Sigmoid colon (tissue), 7 donors: ENCODE measurements around the gene RRP9. TPM values are rescaled to one million over a fixed set of nuclear protein-coding genes. Genes with fewer than 3 reads are reported as not detected.

Source experiments
- DNase-seq: peaks from one replicate; pipeline ENCODE4 v3.0.0-alpha.2; 2019
- H3K27ac ChIP-seq, 4 donors: fragments of 200-600 bp; sonication (generic); one replicate each; pipeline ENCODE4 v1.5.1; 2016 to 2019; ENCODE audit warnings: mild to moderate bottlenecking in 1 of 4
- H3K27me3 ChIP-seq, 3 donors: fragments of 200-600 bp; sonication (generic); one replicate each; pipeline ENCODE4 v1.5.1; 2019; ENCODE audit warnings: mild to moderate bottlenecking in 1 of 3
- H3K36me3 ChIP-seq, 4 donors: fragments of 200-600 bp; sonication (generic); one replicate each; pipeline ENCODE4 v1.5.1; 2016 to 2019
- H3K4me1 ChIP-seq, 4 donors: fragments of 200-600 bp; sonication (generic); one replicate each; pipeline ENCODE4 v1.5.1; 2017 to 2019
- H3K4me3 ChIP-seq, 4 donors: fragments of 200-600 bp; sonication (generic); one replicate each; pipeline ENCODE4 v1.5.1; 2017 to 2019; ENCODE audit warnings: mild to moderate bottlenecking in 2 of 4, moderate library complexity in 1 of 4
- H3K9me3 ChIP-seq, 4 donors: fragments of 200-600 bp in 3 of 4; sonication (generic) in 3 of 4; one replicate each; pipeline versions ENCODE4 v1.5.1 to v1.6.1; 2013 to 2019
- EP300 ChIP-seq, 4 donors: sonication (generic); formaldehyde crosslinking; IDR thresholded peaks; one replicate each; pipeline ENCODE4 v1.6.1; 2017; ENCODE audit warnings: antibody characterized with exemption in 4 of 4
- POLR2A ChIP-seq, 2 donors: fragments of 450-650 bp; IDR thresholded peaks; one replicate each; pipeline ENCODE4 v1.6.1; 2016; ENCODE audit warnings: antibody characterized with exemption in 2 of 2, mild to moderate bottlenecking in 2 of 2, moderate library complexity in 2 of 2
- POLR2AphosphoS5 ChIP-seq, 4 donors: sonication (generic); formaldehyde crosslinking; IDR thresholded peaks; one replicate each; pipeline ENCODE4 v1.6.1; 2017; ENCODE audit warnings: antibody characterized with exemption in 4 of 4
- WGBS, 2 donors: extraction: QIAGEN DNeasy Blood & Tissue Kit; methylation state at CpG; one replicate each; pipeline ENCODE4 v1.1.7; 2013; 5-methylcytosine and 5-hydroxymethylcytosine counted together
- intact Hi-C: fragments of 100-400 bp; cut with DNase I; formaldehyde crosslinking; loops from one replicate; pipeline ENCODE4 v1.15.1; 2023
- polyA plus RNA-seq, 3 donors: library from polyadenylated mRNA; stranded (reverse); fragments of 200-250 nt; gene quantifications; one replicate each; pipeline ENCODE4 v1.2.3, GENCODE V29; 2013
- small RNA-seq, 3 donors: library from RNA; depleted of rRNA; stranded (forward); fragments of <200 nt; gene quantifications; one replicate each; pipeline ENCODE3, GENCODE V24; 2016
- total RNA-seq, 4 donors: library from RNA; depleted of rRNA; stranded (reverse); fragments of >200 nt; gene quantifications; one replicate each; pipeline ENCODE4 v1.1.0, GENCODE V29; 2016
- TF ChIP-seq, protein P1 (sequence below), 4 experiments: fragments of 450-650 bp in 3 of 4; fragments of 200-600 bp in 1 of 4; IDR thresholded peaks; one replicate each; pipeline ENCODE4 v1.5.1; 2016 to 2019; ENCODE audit warnings: antibody characterized with exemption in 4 of 4, mild to moderate bottlenecking in 3 of 4, moderate library complexity in 2 of 4
- donor health status: healthy with polysubstance abuse.
- donor health status: Bipolar disorder and iron deficiency.
- donor health status: healthy.

RRP9 gene
- total and polyA plus RNA-seq, 7 donors: 6.4 to 29.0 (median 12.5) TPM

DNA sequence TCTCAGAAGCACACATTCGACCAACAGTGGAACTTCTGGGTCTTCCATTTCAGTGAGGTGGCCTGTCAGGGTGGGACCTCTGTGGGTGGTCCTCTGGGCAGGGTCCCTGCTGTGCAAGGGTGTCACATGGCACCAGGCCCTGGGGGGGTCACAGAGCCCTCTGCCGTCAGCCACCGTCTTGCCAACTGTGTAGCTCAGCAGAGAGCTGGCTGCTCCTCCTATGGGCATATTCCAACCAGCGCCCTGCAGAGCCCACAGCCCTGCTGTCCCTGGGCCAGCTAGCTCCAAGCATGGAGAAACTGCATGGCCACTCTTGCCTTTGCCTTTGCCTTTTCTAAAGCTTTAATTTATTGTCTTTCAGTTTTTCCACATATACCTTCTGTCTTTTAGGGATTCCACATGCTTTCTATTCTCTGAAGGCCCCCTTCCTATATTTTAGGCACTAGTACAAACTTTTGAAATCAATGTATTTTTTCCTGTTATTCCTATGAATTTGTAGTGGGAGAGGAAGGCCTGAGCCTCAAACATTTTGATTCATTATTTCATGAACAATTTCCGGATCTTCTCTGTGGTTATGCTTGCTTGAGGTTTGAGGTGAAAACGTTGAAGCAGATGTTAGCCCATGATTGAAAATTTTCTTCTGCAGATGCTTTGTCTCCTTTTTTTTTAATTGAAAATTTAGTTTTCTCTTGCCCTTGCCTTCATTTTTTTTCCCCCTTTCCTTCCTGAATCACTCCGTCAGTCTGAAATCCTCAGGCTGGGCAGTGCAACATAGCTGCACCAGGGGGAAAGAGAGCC, 50.3 kb downstream of the RRP9 start:
- Histone ChIP-seq H3K27me3 (no peaks in the 10 kb centered on the region), H3K4me1 (no peaks in the 10 kb centered on the region), H3K27ac (no peak overlapping the region), H3K4me3 (no peak overlapping the region), H3K36me3 (no peaks in the 10 kb centered on the region), H3K9me3 (no peaks in the 10 kb centered on the region)
- 75 to 84% methylated on average over 7 of the region's 7 CpGs for WGBS, 2 donors
- intact Hi-C loops: no loop called here
- TF ChIP-seq POLR2A (IDR thresholded peaks at IDR 0.05): no peak
- TF ChIP-seq POLR2AphosphoS5 (IDR thresholded peaks at IDR 0.05): no peak
- no peak for TF ChIP-seq EP300 (IDR thresholded peaks at IDR 0.05)
- TF ChIP-seq, protein P1, sequence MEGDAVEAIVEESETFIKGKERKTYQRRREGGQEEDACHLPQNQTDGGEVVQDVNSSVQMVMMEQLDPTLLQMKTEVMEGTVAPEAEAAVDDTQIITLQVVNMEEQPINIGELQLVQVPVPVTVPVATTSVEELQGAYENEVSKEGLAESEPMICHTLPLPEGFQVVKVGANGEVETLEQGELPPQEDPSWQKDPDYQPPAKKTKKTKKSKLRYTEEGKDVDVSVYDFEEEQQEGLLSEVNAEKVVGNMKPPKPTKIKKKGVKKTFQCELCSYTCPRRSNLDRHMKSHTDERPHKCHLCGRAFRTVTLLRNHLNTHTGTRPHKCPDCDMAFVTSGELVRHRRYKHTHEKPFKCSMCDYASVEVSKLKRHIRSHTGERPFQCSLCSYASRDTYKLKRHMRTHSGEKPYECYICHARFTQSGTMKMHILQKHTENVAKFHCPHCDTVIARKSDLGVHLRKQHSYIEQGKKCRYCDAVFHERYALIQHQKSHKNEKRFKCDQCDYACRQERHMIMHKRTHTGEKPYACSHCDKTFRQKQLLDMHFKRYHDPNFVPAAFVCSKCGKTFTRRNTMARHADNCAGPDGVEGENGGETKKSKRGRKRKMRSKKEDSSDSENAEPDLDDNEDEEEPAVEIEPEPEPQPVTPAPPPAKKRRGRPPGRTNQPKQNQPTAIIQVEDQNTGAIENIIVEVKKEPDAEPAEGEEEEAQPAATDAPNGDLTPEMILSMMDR (IDR thresholded peaks at IDR 0.05): no peak
- no peak for DNase-seq

DNA sequence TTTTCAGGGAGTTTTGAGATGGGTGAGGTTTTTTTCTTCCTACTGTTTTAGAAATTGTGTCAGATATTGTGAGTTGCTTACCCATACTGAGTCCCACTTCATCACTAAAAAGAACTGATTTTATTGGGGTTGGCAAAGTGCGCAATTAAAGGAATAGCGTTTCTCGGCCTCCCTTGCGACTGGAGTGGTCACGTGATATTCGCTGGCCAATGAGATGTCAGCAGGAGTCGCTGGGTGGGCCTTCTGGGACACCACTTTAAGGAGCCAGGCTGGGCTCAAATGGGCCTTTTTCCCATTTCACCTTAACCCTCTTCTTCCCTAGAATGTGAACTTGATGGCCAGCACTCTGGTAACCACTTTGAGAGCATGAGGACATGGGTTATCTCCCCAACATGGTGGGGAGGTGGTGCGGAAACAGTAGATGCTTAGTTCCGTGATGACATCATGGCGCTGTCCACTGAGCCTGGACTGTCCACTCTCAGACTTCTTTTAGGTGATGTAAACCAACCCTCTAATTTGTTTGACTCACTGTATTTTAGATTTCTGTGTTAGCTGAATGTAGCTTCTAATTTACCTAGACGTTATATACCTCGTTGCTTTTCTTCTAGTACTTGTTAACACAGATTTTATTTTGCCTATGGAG, 53.1 kb downstream of the RRP9 start:
- 95% methylated on average over 12 of the region's 12 CpGs for WGBS, 2 donors

DNA sequence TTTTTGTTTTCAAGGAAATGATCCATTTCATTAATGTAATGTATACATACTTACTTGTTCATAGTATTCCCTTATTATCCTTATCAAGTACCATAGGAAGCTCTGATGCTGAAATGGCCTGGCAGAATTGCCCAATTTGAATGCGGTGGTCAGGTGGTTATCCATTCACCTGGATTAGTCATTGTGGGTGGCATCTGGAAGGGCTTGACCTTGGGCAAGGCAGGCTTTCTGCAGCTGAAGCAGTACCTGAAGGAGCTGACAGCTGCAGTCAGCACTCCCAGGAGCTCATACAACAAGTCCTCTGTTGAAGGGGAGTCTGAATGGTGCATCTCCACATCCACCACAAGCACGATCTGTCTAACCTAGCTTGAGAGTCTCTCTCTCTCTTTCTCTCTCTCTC, 54.1 kb downstream of the RRP9 start:
- Histone ChIP-seq H3K27ac (no peak overlapping the region), H3K9me3 (no peaks in the 10 kb centered on the region), H3K36me3 (no peaks in the 10 kb centered on the region), H3K4me1 (no peaks in the 10 kb centered on the region), H3K27me3 (no peaks in the 10 kb centered on the region), H3K4me3 (no peak overlapping the region)
- DNase-seq: no peak
- intact Hi-C loops: no loop called here
- TF ChIP-seq EP300 (IDR thresholded peaks at IDR 0.05) (no peak), POLR2A (IDR thresholded peaks at IDR 0.05) (no peak), POLR2AphosphoS5 (IDR thresholded peaks at IDR 0.05) (no peak)
- TF ChIP-seq, protein P1 (IDR thresholded peaks at IDR 0.05): no peak
- WGBS, 2 donors: 61 to 87% methylated on average over 2 of the region's 2 CpGs

More for the DNA sequence above, 53.1 kb downstream of the RRP9 start:
- no peak overlapping the region for H3K4me3 ChIP-seq
- H3K27ac ChIP-seq: no peak overlapping the region
- DNase-seq: no peak
- no peaks in the 10 kb centered on the region for H3K27me3 ChIP-seq
- no peaks in the 10 kb centered on the region for H3K9me3 ChIP-seq
- no peak for TF ChIP-seq EP300 (IDR thresholded peaks at IDR 0.05)
- intact Hi-C loops: no loop called here
- H3K4me1 ChIP-seq: no peaks in the 10 kb centered on the region
- no peaks in the 10 kb centered on the region for H3K36me3 ChIP-seq

DNA sequence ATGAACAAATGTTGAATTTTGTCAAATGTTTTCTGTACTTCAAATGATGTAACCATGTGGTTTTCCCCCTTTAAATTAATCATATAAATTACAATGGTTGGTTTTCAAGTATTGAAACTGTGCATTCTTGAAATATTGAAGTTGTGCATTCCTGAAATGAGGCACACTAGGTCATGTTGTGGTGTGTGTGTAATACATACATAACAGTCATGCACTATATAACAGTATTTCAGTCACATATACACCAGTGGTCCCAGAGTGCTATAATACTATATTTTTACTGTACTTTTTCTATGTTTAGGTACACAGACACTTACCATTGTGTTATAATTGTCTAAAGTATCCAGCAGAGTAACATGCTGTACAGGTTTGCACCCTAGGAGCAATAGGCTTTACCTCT, 55.3 kb downstream of the RRP9 start:
- H3K36me3 ChIP-seq: no peaks in the 10 kb centered on the region
- no peak for TF ChIP-seq POLR2A (IDR thresholded peaks at IDR 0.05)
- TF ChIP-seq, protein P1 (IDR thresholded peaks at IDR 0.05): no peak
- TF ChIP-seq EP300 (IDR thresholded peaks at IDR 0.05): no peak
- TF ChIP-seq POLR2AphosphoS5 (IDR thresholded peaks at IDR 0.05): no peak

More for the DNA sequence above, 55.3 kb downstream of the RRP9 start:
- intact Hi-C loops: no loop called here
- DNase-seq: no peak
- Histone ChIP-seq H3K27me3 (no peaks in the 10 kb centered on the region), H3K27ac (no peak overlapping the region), H3K9me3 (no peaks in the 10 kb centered on the region), H3K4me1 (no peaks in the 10 kb centered on the region), H3K4me3 (no peak overlapping the region)

Small RNA genes within 50 kb of the gene (small RNA-seq; reads per million reads assigned to genes)
- 0 reads per million in 3 donors for gene AC115284.1

Other genes starting within 250 kb of the RRP9 start
- gene GRM2, start 234.8 kb downstream of the RRP9 start, total RNA-seq: 1 to 10 TPM in 1 of 4 donors, under 1 TPM in 2, not detected in 1; under 0.01 to 1.3 (median 0.14) TPM
- gene GRM2, start 234.8 kb downstream of the RRP9 start, polyA plus RNA-seq: under 1 TPM in 1 of 3 donors, not detected in 2; 0.13 TPM
- not detected for gene IQCF6, start 162.7 kb downstream of the RRP9 start, total RNA-seq
- gene IQCF6, start 162.7 kb downstream of the RRP9 start, polyA plus RNA-seq: not detected
- gene IQCF2, start 80.3 kb downstream of the RRP9 start, total RNA-seq: not detected
- not detected for gene IQCF2, start 80.3 kb downstream of the RRP9 start, polyA plus RNA-seq
- gene IQCF5, start 66.3 kb downstream of the RRP9 start, total RNA-seq: not detected
- gene IQCF5, start 66.3 kb downstream of the RRP9 start, polyA plus RNA-seq: not detected
- gene IQCF1, start 38.6 kb downstream of the RRP9 start, total RNA-seq: not detected
- not detected for gene IQCF1, start 38.6 kb downstream of the RRP9 start, polyA plus RNA-seq
- gene PARP3, start 459 bp upstream of the RRP9 start, total RNA-seq: 10 to 100 TPM; 22.4 to 35.8 (median 26.7) TPM
- 10 to 100 TPM in 2 of 3 donors, 1 to 10 TPM in 1; 9.0 to 26.3 (median 12.3) TPM for gene PARP3, start 459 bp upstream of the RRP9 start, polyA plus RNA-seq
- gene GPR62, start 13.5 kb upstream of the RRP9 start, total RNA-seq: 1 to 10 TPM in 1 of 4 donors, under 1 TPM in 1, not detected in 2; 0.71 to 1.1 TPM
- under 1 TPM in 1 of 3 donors, not detected in 2; 0.03 TPM for gene GPR62, start 13.5 kb upstream of the RRP9 start, polyA plus RNA-seq
- gene PCBP4, start 25.6 kb upstream of the RRP9 start, total RNA-seq: 100 to 1,000 TPM; 256 to 292 (median 268) TPM
- 10 to 100 TPM; 15.6 to 19.8 (median 17.3) TPM for gene PCBP4, start 25.6 kb upstream of the RRP9 start, polyA plus RNA-seq
- 10 to 100 TPM; 48.5 to 72.4 (median 51.7) TPM for gene ABHD14B, start 32.1 kb upstream of the RRP9 start, total RNA-seq
- gene ABHD14B, start 32.1 kb upstream of the RRP9 start, polyA plus RNA-seq: 100 to 1,000 TPM in 2 of 3 donors, 10 to 100 TPM in 1; 62.4 to 117 (median 105) TPM
- gene ABHD14A, start 33.2 kb upstream of the RRP9 start, total RNA-seq: 10 to 100 TPM; 16.3 to 35.3 (median 22.1) TPM
- gene ABHD14A, start 33.2 kb upstream of the RRP9 start, polyA plus RNA-seq: 10 to 100 TPM in 1 of 3 donors, 1 to 10 TPM in 2; 3.2 to 14.9 (median 7.2) TPM
- 10 to 100 TPM in 3 of 4 donors, 1 to 10 TPM in 1; 1.4 to 25.3 (median 16.6) TPM for gene ACY1, start 41.6 kb upstream of the RRP9 start, total RNA-seq
- 100 to 1,000 TPM; 122 to 279 (median 146) TPM for gene ACY1, start 41.6 kb upstream of the RRP9 start, polyA plus RNA-seq
- gene RPL29, start 54.0 kb upstream of the RRP9 start, total RNA-seq: 1,000 to 10,000 TPM; 1,247 to 2,632 (median 2,024) TPM
- 1,000 to 10,000 TPM; 1,880 to 2,993 (median 2,094) TPM for gene RPL29, start 54.0 kb upstream of the RRP9 start, polyA plus RNA-seq
- 1 to 10 TPM; 6.3 to 7.5 (median 7.0) TPM for gene DUSP7, start 114.7 kb upstream of the RRP9 start, total RNA-seq
- 1 to 10 TPM; 3.0 to 7.6 (median 4.2) TPM for gene DUSP7, start 114.7 kb upstream of the RRP9 start, polyA plus RNA-seq
- gene POC1A, start 212.5 kb upstream of the RRP9 start, total RNA-seq: 1 to 10 TPM in 3 of 4 donors, under 1 TPM in 1; 0.66 to 1.7 (median 1.2) TPM
- 10 to 100 TPM in 1 of 3 donors, 1 to 10 TPM in 2; 3.6 to 15.8 (median 7.6) TPM for gene POC1A, start 212.5 kb upstream of the RRP9 start, polyA plus RNA-seq